ENCODE measurements around the gene TPRN.
"Not testable (repeated sequence)": the region's sequence is repeated elsewhere in the genome, so short reads cannot be mapped to it uniquely, and the experiment has no call there.

Gene TPRN

GRCh38 chr9:137243626-137244485 is 43.3 kb upstream of the TPRN start:
- peak; percentile 36 for DNase-seq (ENCODE audit: low read depth)
- H3K4me3 ChIP-seq (ENCODE audit: low read length), result no peak overlapping the region
- peak; percentile 13 for TF ChIP-seq CTCF (IDR thresholded peaks at IDR 0.05; ENCODE audit: insufficient read depth, low read depth, low read length, missing control alignments)

GRCh38 chr9:137243266-137243625 is 42.7 kb upstream of the TPRN start:
- peak overlapping the region; percentile 76 for H3K4me3 ChIP-seq (ENCODE audit: low read length)

GRCh38 chr9:137242269-137243203 is 42.0 kb upstream of the TPRN start:
- H3K4me3 ChIP-seq (ENCODE audit: low read length), result peak overlapping the region; percentile 76
- no peak for DNase-seq (ENCODE audit: low read depth)
- no peak for TF ChIP-seq CTCF (IDR thresholded peaks at IDR 0.05; ENCODE audit: insufficient read depth, low read depth, low read length, missing control alignments)

More at GRCh38 chr9:137243266-137243625, 42.7 kb upstream of the TPRN start:
- DNase-seq (ENCODE audit: low read depth), result not testable (repeated sequence)

- DNase-seq (ENCODE audit: low read depth), result peak; percentile 80
These were observed 41.1 kb upstream of the TPRN start for GRCh38 chr9:137241490-137242268.

GRCh38 chr9:137240841-137241489 is 40.4 kb upstream of the TPRN start, which contains the start of gene TUBB4B:
TUBB4B (plus strand) TSS chr9:137241287; CDS start chr9:137241361, 74 bp downstream.
- peak; percentile 100 for DNase-seq (ENCODE audit: low read depth)
- peak within 1 kb of the TSS; percentile 76 for H3K4me3 ChIP-seq (ENCODE audit: low read length)
- TF ChIP-seq CTCF (IDR thresholded peaks at IDR 0.05; ENCODE audit: insufficient read depth, low read depth, low read length, missing control alignments), result no peak

More at GRCh38 chr9:137241490-137242268, 41.1 kb upstream of the TPRN start:
- no peak for TF ChIP-seq CTCF (IDR thresholded peaks at IDR 0.05; ENCODE audit: insufficient read depth, low read depth, low read length, missing control alignments)
- H3K4me3 ChIP-seq (ENCODE audit: low read length), result peak overlapping the region; percentile 76

GRCh38 chr9:137240318-137240840 is 39.8 kb upstream of the TPRN start:
- no peak for TF ChIP-seq CTCF (IDR thresholded peaks at IDR 0.05; ENCODE audit: insufficient read depth, low read depth, low read length, missing control alignments)
- H3K4me3 ChIP-seq (ENCODE audit: low read length), result peak overlapping the region; percentile 65
- peak; percentile 65 for DNase-seq (ENCODE audit: low read depth)

GRCh38 chr9:137239541-137240200 is 39.1 kb upstream of the TPRN start:
- H3K4me3 ChIP-seq (ENCODE audit: low read length), result peak overlapping the region; percentile 65
- not testable (repeated sequence) for DNase-seq (ENCODE audit: low read depth)
